ENCODE measurements around the gene PALM.

PALM gene

GRCh38 chr19:711254-711653, 2.5 kb downstream of the PALM start:
- DNase-seq = no peak
- Histone ChIP-seq H3K4me3 (ENCODE audit: low read length) (no peak overlapping the region), H3K36me3 (replicated peaks; ENCODE audit: insufficient read depth, low read length) (no peaks in the 10 kb centered on the region), H3K9ac (ENCODE audit: low read length) (no peak overlapping the region), H3K9me2 (replicated peaks; ENCODE audit: insufficient read depth, low read length) (no peaks in the 10 kb centered on the region), H3K4me2 (ENCODE audit: low read depth, low read length) (no peak overlapping the region), H3K9me3 (replicated peaks; ENCODE audit: insufficient read depth, low read length) (no peaks in the 10 kb centered on the region), H3K79me2 (ENCODE audit: low read length) (no peaks in the 10 kb centered on the region), H3K27me3 (replicated peaks; ENCODE audit: insufficient read depth, low read length) (peaks cover 87% of the 10 kb centered on the region), H3K27ac (ENCODE audit: low read length) (no peak overlapping the region), H3K4me1 (ENCODE audit: low read length) (no peaks in the 10 kb centered on the region), H3F3A (ENCODE audit: insufficient read depth, low read length) (no peaks in the 10 kb centered on the region), H2AFZ (ENCODE audit: low read length) (no peak overlapping the region), H4K20me1 (ENCODE audit: insufficient read depth, low read length) (no peaks in the 10 kb centered on the region)
- TF ChIP-seq EZH2phosphoT487 (IDR thresholded peaks at IDR 0.05; ENCODE audit: low read length) = no peak; the same call in 1 of the 2 replicates
- TF ChIP-seq, protein P1, sequence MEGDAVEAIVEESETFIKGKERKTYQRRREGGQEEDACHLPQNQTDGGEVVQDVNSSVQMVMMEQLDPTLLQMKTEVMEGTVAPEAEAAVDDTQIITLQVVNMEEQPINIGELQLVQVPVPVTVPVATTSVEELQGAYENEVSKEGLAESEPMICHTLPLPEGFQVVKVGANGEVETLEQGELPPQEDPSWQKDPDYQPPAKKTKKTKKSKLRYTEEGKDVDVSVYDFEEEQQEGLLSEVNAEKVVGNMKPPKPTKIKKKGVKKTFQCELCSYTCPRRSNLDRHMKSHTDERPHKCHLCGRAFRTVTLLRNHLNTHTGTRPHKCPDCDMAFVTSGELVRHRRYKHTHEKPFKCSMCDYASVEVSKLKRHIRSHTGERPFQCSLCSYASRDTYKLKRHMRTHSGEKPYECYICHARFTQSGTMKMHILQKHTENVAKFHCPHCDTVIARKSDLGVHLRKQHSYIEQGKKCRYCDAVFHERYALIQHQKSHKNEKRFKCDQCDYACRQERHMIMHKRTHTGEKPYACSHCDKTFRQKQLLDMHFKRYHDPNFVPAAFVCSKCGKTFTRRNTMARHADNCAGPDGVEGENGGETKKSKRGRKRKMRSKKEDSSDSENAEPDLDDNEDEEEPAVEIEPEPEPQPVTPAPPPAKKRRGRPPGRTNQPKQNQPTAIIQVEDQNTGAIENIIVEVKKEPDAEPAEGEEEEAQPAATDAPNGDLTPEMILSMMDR (IDR thresholded peaks at IDR 0.05; ENCODE audit: low read length) = no peak
- TF ChIP-seq EZH2 (optimal IDR thresholded peaks at IDR 0.05; ENCODE audit: low read depth, low read length) = no peak

GRCh38 chr19:715347-715746, 6.6 kb downstream of the PALM start:
- no peaks in the 10 kb centered on the region for H3K9me2 ChIP-seq (replicated peaks; ENCODE audit: insufficient read depth, low read length)
- no peak for DNase-seq
- H3K79me2 ChIP-seq (ENCODE audit: low read length) = no peaks in the 10 kb centered on the region
- no peaks in the 10 kb centered on the region for H3K9me3 ChIP-seq (replicated peaks; ENCODE audit: insufficient read depth, low read length)
- no peak overlapping the region for H3K9ac ChIP-seq (ENCODE audit: low read length)
- no peak overlapping the region for H3K4me2 ChIP-seq (ENCODE audit: low read depth, low read length)
- H3K27ac ChIP-seq (ENCODE audit: low read length) = no peak overlapping the region
- H2AFZ ChIP-seq (ENCODE audit: low read length) = no peak overlapping the region
- H3K27me3 ChIP-seq (replicated peaks; ENCODE audit: insufficient read depth, low read length) = peaks cover 89% of the 10 kb centered on the region
- no peaks in the 10 kb centered on the region for H3K36me3 ChIP-seq (replicated peaks; ENCODE audit: insufficient read depth, low read length)
- no peaks in the 10 kb centered on the region for H3K4me1 ChIP-seq (ENCODE audit: low read length)
- H4K20me1 ChIP-seq (ENCODE audit: insufficient read depth, low read length) = no peaks in the 10 kb centered on the region
- TF ChIP-seq EZH2 (optimal IDR thresholded peaks at IDR 0.05; ENCODE audit: low read depth, low read length) = no peak
- TF ChIP-seq, protein P1 (IDR thresholded peaks at IDR 0.05; ENCODE audit: low read length) = no peak
- TF ChIP-seq EZH2phosphoT487 (IDR thresholded peaks at IDR 0.05; ENCODE audit: low read length) = no peak
- H3K4me3 ChIP-seq (ENCODE audit: low read length) = no peak overlapping the region
- H3F3A ChIP-seq (ENCODE audit: insufficient read depth, low read length) = no peaks in the 10 kb centered on the region

- TF ChIP-seq, protein P1 (IDR thresholded peaks at IDR 0.05; ENCODE audit: low read length) = no peak
- TF ChIP-seq EZH2 (optimal IDR thresholded peaks at IDR 0.05; ENCODE audit: low read depth, low read length) (no peak), EZH2phosphoT487 (IDR thresholded peaks at IDR 0.05; ENCODE audit: low read length) (no peak)
- H3K9me2 ChIP-seq (replicated peaks; ENCODE audit: insufficient read depth, low read length) = no peaks in the 10 kb centered on the region
- H4K20me1 ChIP-seq (ENCODE audit: insufficient read depth, low read length) = no peaks in the 10 kb centered on the region
- H2AFZ ChIP-seq (ENCODE audit: low read length) = no peak overlapping the region
- no peak overlapping the region for H3K4me3 ChIP-seq (ENCODE audit: low read length)
- no peak overlapping the region for H3K9ac ChIP-seq (ENCODE audit: low read length)
- H3K4me1 ChIP-seq (ENCODE audit: low read length) = no peaks in the 10 kb centered on the region
- no peak for DNase-seq
- H3K79me2 ChIP-seq (ENCODE audit: low read length) = no peaks in the 10 kb centered on the region
- no peaks in the 10 kb centered on the region for H3F3A ChIP-seq (ENCODE audit: insufficient read depth, low read length)
- H3K4me2 ChIP-seq (ENCODE audit: low read depth, low read length) = no peak overlapping the region
- no peak overlapping the region for H3K27ac ChIP-seq (ENCODE audit: low read length)
- H3K36me3 ChIP-seq (replicated peaks; ENCODE audit: insufficient read depth, low read length) = no peaks in the 10 kb centered on the region
- H3K27me3 ChIP-seq (replicated peaks; ENCODE audit: insufficient read depth, low read length) = peaks cover 89% of the 10 kb centered on the region
- H3K9me3 ChIP-seq (replicated peaks; ENCODE audit: insufficient read depth, low read length) = no peaks in the 10 kb centered on the region
Observed at GRCh38 chr19:718251-718951, 9.7 kb downstream of the PALM start.
